Measurements from ENCODE around the gene SORCS3. TPM values are rescaled to one million over a fixed set of nuclear protein-coding genes. Genes with fewer than 3 reads are reported as not detected.

SORCS3 gene
- total and polyA plus RNA-seq, 9 of the 15 experiments (the other 6 are each of a cell fraction or from before 2014, with no cell fraction given) = not detected

- no peak for FAIRE-seq
Measured at GRCh38 chr10:104657457-104657856, 16.4 kb downstream of the SORCS3 start.

More at GRCh38 chr10:104657457-104657856, 16.4 kb downstream of the SORCS3 start:
- Histone ChIP-seq H3K4me2 (ENCODE audit: insufficient read depth, low read length) (no peak overlapping the region), H2AFZ (ENCODE audit: low read depth, low read length) (no peak overlapping the region), H4K20me1 (replicated peaks; ENCODE audit: control insufficient read depth, insufficient read depth, low read length) (no peaks in the 10 kb centered on the region), H3K4me3 (no peak overlapping the region), H3K36me3 (ENCODE audit: control insufficient read depth, insufficient read depth, low read length) (no peaks in the 10 kb centered on the region), H3K27ac (ENCODE audit: extremely low read depth, low read depth, low read length) (no peak overlapping the region), H3K9me1 (ENCODE audit: control insufficient read depth, insufficient read depth, low read length) (no peaks in the 10 kb centered on the region), H3K9ac (ENCODE audit: insufficient read depth in 1 of 2, low read depth in 2 of 2, low read length in 2 of 2) (no peak overlapping the region), H3K27me3 (ENCODE audit: control insufficient read depth in 2 of 2, insufficient read depth in 2 of 2, low read length in 2 of 2) (no peaks in the 10 kb centered on the region), H3K9me3 (replicated peaks; ENCODE audit: control insufficient read depth, insufficient read depth, low read depth, low read length) (no peaks in the 10 kb centered on the region), H3K4me1 (replicated peaks in 1 of 2; ENCODE audit: control insufficient read depth in 2 of 2, insufficient read depth in 2 of 2, low read length in 2 of 2) (no peaks in the 10 kb centered on the region), H3K79me2 (ENCODE audit: control insufficient read depth, insufficient read depth, low read length) (no peaks in the 10 kb centered on the region)
- ChIA-PET POLR2A (no interaction called here), CTCF (ENCODE audit: low intra/inter-chr PET ratio) (no interaction called here)
- TF ChIP-seq BCL6 (CRISPR knock-in tag; IDR thresholded peaks at IDR 0.05) (no peak), KLF10 (CRISPR knock-in tag; IDR thresholded peaks at IDR 0.05) (no peak), NEUROD1 (IDR thresholded peaks at IDR 0.05; ENCODE audit: borderline replicate concordance, low read depth, low read length, partially characterized antibody) (no peak), HEY1 (CRISPR knock-in tag; IDR thresholded peaks at IDR 0.05; ENCODE audit: borderline replicate concordance) (no peak), SMAD3 (CRISPR knock-in tag; conservative IDR thresholded peaks at IDR 0.05) (no peak), HNRNPUL1 (IDR thresholded peaks at IDR 0.05; ENCODE audit: low read length) (no peak), ZC3H4 (CRISPR knock-in tag; IDR thresholded peaks at IDR 0.05; ENCODE audit: borderline replicate concordance) (no peak), ZNF518B (CRISPR knock-in tag; IDR thresholded peaks at IDR 0.05) (no peak), ZFX (CRISPR knock-in tag; IDR thresholded peaks at IDR 0.05) (no peak), LARP7 (IDR thresholded peaks at IDR 0.05) (no peak), TAF1 (IDR thresholded peaks at IDR 0.05; ENCODE audit: control insufficient read depth, extremely low read depth, insufficient read depth, low read length, severe bottlenecking) (no peak), POLR3A (IDR thresholded peaks at IDR 0.05; ENCODE audit: borderline replicate concordance, extremely low read depth, insufficient read depth, insufficient read length) (no peak), CBX3 (IDR thresholded peaks at IDR 0.05; ENCODE audit: borderline replicate concordance in 1 of 2, low read length in 2 of 2) (no peak), CCAR2 (IDR thresholded peaks at IDR 0.05; ENCODE audit: low read depth, low read length) (no peak)
- TF ChIP-seq, protein P1, sequence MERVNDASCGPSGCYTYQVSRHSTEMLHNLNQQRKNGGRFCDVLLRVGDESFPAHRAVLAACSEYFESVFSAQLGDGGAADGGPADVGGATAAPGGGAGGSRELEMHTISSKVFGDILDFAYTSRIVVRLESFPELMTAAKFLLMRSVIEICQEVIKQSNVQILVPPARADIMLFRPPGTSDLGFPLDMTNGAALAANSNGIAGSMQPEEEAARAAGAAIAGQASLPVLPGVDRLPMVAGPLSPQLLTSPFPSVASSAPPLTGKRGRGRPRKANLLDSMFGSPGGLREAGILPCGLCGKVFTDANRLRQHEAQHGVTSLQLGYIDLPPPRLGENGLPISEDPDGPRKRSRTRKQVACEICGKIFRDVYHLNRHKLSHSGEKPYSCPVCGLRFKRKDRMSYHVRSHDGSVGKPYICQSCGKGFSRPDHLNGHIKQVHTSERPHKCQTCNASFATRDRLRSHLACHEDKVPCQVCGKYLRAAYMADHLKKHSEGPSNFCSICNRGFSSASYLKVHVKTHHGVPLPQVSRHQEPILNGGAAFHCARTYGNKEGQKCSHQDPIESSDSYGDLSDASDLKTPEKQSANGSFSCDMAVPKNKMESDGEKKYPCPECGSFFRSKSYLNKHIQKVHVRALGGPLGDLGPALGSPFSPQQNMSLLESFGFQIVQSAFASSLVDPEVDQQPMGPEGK (CRISPR knock-in tag; IDR thresholded peaks at IDR 0.05; ENCODE audit: borderline replicate concordance) = no peak
- DNase-seq (ENCODE audit: extremely low read depth in 1 of 4, low spot score in 3 of 4) (no peak), ATAC-seq (no peak)
- 0% methylated on average over 3 of the region's 3 CpGs for WGBS (ENCODE audit: insufficient coverage, low coverage, missing lambda C conversion rate)
- in situ Hi-C loops (cut with MboI) (no loop called here), intact Hi-C loops (cut with micrococcal nuclease) (no loop called here)
- BruUV-seq (replicated peaks) = no TSS peak

Measured in K562 (cell line).